Thyroid gland (tissue), 4 donors: ENCODE results near the gene TRIP4.

Experiments
- POLR2A ChIP-seq, 2 donors: fragments of 450-650 bp; IDR thresholded peaks; one replicate each; pipeline ENCODE4 v1.6.1; 2017; ENCODE audit warnings: antibody characterized with exemption in 2 of 2, mild to moderate bottlenecking in 2 of 2, moderate library complexity in 1 of 2
- TF ChIP-seq, protein P1 (sequence below), 6 experiments: fragments of 200-600 bp in 3 of 6; fragments of 450-650 bp in 3 of 6; sonication (generic) in 3 of 6; IDR thresholded peaks; one replicate each; pipeline ENCODE4 v1.5.1; 2016 to 2019; ENCODE audit warnings: antibody characterized with exemption in 6 of 6, mild to moderate bottlenecking in 2 of 6, inconsistent platforms in 1 of 6, moderate library complexity in 1 of 6

DNA sequence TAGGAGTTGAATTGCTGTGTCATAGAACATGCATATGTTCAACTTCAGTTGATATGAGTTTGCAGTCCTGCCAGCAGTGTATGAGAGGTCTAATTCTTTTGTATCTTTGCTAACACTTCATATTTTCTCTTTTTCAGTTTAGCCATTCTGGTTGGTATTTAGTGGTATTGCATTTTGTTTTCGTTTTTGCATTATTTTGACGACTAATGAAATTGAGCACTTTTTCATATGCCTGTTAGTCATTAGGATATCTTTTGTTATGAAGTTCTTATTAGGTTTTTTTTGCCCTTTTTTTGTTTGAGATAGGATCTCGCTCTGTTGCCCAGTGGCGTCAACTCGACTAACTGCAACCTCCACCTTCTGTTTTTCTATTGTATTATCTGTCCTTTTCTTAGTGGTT lies 9.2 kb downstream of the TRIP4 start:
- TF ChIP-seq, protein P1, sequence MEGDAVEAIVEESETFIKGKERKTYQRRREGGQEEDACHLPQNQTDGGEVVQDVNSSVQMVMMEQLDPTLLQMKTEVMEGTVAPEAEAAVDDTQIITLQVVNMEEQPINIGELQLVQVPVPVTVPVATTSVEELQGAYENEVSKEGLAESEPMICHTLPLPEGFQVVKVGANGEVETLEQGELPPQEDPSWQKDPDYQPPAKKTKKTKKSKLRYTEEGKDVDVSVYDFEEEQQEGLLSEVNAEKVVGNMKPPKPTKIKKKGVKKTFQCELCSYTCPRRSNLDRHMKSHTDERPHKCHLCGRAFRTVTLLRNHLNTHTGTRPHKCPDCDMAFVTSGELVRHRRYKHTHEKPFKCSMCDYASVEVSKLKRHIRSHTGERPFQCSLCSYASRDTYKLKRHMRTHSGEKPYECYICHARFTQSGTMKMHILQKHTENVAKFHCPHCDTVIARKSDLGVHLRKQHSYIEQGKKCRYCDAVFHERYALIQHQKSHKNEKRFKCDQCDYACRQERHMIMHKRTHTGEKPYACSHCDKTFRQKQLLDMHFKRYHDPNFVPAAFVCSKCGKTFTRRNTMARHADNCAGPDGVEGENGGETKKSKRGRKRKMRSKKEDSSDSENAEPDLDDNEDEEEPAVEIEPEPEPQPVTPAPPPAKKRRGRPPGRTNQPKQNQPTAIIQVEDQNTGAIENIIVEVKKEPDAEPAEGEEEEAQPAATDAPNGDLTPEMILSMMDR (IDR thresholded peaks at IDR 0.05): no peak
- no peak for TF ChIP-seq POLR2A (IDR thresholded peaks at IDR 0.05)
